Uterus (tissue), 2 donors: ENCODE measurements around the gene CCDC170.

Experiments
- POLR2A ChIP-seq, 2 donors: fragments of 450-650 bp; IDR thresholded peaks; one replicate each; pipeline ENCODE4 v1.6.1; 2016; ENCODE audit warnings: antibody characterized with exemption in 2 of 2, mild to moderate bottlenecking in 1 of 2, moderate library complexity in 1 of 2
- TF ChIP-seq, protein P1 (sequence below), 4 experiments: fragments of 200-600 bp in 2 of 4; fragments of 450-650 bp in 2 of 4; sonication (generic) in 2 of 4; IDR thresholded peaks; one replicate each; pipeline ENCODE4 v1.5.1; 2016 to 2019; ENCODE audit warnings: antibody characterized with exemption in 4 of 4, mild to moderate bottlenecking in 2 of 4, moderate library complexity in 1 of 4

DNA sequence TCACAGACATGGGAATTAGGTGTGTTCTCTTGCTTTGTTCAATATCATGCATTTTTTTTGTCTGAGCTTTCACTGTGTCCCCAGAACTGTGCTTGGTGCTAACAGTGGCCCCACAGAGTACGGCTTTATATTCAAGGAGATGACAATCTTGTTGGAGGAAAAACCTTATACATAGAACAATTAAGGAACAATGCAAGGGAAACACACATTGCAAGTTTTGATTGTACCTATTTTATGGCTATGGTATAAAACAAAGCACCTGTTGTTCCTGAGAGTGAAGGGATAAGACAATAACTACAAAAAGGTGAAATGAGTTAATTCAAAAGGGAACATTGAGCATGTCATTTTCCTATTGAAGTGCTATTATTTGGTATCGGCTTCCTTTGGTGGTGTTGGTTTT lies 169.7 kb downstream of the CCDC170 start:
- TF ChIP-seq, protein P1, sequence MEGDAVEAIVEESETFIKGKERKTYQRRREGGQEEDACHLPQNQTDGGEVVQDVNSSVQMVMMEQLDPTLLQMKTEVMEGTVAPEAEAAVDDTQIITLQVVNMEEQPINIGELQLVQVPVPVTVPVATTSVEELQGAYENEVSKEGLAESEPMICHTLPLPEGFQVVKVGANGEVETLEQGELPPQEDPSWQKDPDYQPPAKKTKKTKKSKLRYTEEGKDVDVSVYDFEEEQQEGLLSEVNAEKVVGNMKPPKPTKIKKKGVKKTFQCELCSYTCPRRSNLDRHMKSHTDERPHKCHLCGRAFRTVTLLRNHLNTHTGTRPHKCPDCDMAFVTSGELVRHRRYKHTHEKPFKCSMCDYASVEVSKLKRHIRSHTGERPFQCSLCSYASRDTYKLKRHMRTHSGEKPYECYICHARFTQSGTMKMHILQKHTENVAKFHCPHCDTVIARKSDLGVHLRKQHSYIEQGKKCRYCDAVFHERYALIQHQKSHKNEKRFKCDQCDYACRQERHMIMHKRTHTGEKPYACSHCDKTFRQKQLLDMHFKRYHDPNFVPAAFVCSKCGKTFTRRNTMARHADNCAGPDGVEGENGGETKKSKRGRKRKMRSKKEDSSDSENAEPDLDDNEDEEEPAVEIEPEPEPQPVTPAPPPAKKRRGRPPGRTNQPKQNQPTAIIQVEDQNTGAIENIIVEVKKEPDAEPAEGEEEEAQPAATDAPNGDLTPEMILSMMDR (IDR thresholded peaks at IDR 0.05) = no peak
- TF ChIP-seq POLR2A (IDR thresholded peaks at IDR 0.05) = no peak
